Peyer's patch (tissue), 4 donors: ENCODE data around the gene SOCS1.

Experiments used
- CTCF ChIP-seq, 6 experiments: fragments of 450-650 bp in 4 of 6; fragments of 200-600 bp in 2 of 6; sonication (generic) in 1 of 6; IDR thresholded peaks; one replicate each; pipeline ENCODE4 v1.5.1; 2017 to 2019; ENCODE audit warnings: antibody characterized with exemption in 6 of 6, mild to moderate bottlenecking in 3 of 6, moderate library complexity in 1 of 6
- POLR2A ChIP-seq, 2 donors: fragments of 450-650 bp; IDR thresholded peaks; one replicate each; pipeline ENCODE4 v1.5.1; 2017; ENCODE audit warnings: antibody characterized with exemption in 2 of 2, mild to moderate bottlenecking in 2 of 2, moderate library complexity in 2 of 2

GRCh38 chr16:11268921-11269375 is 12.9 kb upstream of the SOCS1 start, which contains the start of gene TNP2:
- TF ChIP-seq CTCF (IDR thresholded peaks at IDR 0.05), result no peak
- TF ChIP-seq POLR2A (IDR thresholded peaks at IDR 0.05), result no peak
